Posterior vena cava (tissue), 2 donors: ENCODE data around the gene C1QTNF12. TPM values are rescaled to one million over a fixed set of nuclear protein-coding genes. Genes with fewer than 3 reads are reported as not detected.

ENCODE experiments used
- DNase-seq: peaks from one replicate; pipeline ENCODE4 v3.0.0-alpha.2; 2020; ENCODE audit warnings: low spot score
- intact Hi-C, 2 donors: fragments of 100-400 bp; cut with DNase I; formaldehyde crosslinking; loops; one replicate each; pipeline versions ENCODE4 v1.14.1 to v1.14.2; 2022 to 2023
- total RNA-seq, 2 donors: library from RNA; stranded (reverse); fragmentation: NEBNext Ultra II Directional; extraction: Animal tissue kit (Norgen Biotek cat#: 25700); gene quantifications; one replicate each; pipeline ENCODE4 v1.2.1, GENCODE V29; 2021
- donor health status: DM: yes; HTN: yes; CAD: no.
- donor health status: DM: yes; HTN: yes; CAD: no.

Gene C1QTNF12
- total RNA-seq, 2 donors from 2014 or later, result 1.9 to 4.1 TPM

DNA sequence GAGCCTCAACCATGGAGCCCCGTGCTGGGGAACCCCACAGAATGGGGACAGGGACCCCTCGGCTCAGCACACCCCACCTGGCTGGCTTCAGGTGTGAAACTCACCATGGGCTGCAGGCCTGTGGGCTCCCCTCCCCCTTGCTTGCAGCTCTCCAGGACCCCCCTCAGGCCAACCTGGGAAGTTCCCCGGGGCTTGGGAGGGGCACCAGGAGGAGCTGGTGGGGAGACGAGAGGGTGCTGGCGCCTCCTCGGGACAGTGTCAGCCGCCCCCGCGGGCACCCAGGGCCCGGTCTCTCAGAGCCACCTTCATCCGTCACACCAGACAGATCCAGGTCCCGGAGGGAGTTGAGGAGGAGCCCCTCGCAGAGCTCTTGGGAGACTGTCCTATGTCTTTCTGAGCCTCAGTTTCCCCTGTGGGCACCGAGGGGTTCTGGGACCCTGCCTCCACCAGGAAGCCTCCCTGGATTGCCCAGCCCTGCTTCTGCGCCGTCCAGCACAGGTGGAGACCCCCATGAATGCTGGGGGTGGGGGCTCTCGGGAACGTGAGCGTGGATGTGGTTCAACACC is 39.5 kb downstream of the C1QTNF12 start:
- intact Hi-C loops, result no loop called here
- DNase-seq, result peak; percentile 67

DNA sequence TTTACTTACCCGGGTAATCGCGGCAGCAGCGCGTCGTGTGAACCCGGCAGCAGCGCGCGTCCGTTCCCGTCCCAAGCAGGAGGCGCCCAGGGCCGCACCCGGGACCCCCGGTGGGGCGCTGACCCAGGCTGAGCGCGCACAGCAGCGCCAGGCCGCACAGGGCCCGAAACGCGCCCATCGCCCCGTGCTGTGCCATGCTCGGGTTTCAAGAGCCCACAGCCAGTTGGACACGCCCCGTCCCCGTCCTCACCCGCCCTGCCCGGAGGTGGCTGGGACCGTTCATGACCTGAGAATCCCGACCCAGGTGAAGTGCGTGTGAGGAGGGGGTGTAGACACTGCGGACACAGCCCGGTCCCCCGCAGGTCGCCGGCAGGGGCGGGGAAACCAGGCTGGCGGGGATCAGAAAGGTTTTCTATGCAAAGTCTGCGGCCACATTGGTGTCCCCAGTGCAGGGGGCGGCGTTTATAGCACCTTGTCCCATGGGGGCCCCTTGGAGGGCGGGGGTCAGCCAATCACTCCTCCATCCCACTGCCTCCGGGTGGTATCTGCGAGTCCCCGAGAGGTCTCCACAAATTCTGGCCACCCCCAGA is 40.1 kb downstream of the C1QTNF12 start, which contains the start of gene TNFRSF18:
TSS of gene TNFRSF18 (minus strand) at position 217 of the 590 bp plus-strand sequence. CDS start at position 196, 21 bp downstream.
- DNase-seq, result no peak
- intact Hi-C loops, result no loop called here

DNA sequence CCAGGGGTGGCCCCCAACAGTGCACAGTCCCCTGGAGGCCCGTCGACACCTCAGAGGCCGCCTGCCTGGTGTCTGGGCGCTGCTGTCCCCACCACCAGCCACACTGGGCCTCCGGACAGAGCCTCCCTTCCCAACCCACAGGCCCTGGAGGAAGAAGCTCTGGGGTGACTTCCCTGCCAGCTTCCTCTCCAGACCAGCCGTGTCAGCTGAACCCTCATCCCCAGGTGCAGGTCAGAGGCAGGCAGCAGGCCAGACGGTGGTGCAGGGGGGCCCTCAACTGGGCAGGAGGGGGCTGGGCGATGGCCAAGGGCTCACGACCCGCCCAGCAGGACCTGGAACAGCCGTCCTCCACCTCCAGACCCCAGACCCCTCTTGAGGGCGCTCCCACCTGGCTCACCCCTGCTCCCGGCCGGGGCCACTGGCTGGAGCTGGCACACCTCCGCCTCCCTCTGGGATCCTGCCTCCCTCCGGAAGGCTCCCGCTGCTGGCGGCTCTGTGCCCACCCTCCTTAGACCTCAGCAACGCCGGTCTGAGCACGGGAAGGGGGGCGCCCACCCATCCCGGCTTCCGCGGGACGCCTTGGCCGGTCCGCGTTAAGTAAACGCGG is 40.6 kb downstream of the C1QTNF12 start:
- intact Hi-C loops, result no loop called here
- no peak for DNase-seq

- intact Hi-C loops, result no loop called here
- DNase-seq, result no peak
Observed at GRCh38 chr1:1204998-1205768, 41.3 kb downstream of the C1QTNF12 start.

- DNase-seq, result no peak
- intact Hi-C loops, result no loop called here
Observed at GRCh38 chr1:1204425-1204920, 42.0 kb downstream of the C1QTNF12 start.

- intact Hi-C loops, result no loop called here
- no peak for DNase-seq
Observed at GRCh38 chr1:1203561-1204424, 42.7 kb downstream of the C1QTNF12 start.

DNA sequence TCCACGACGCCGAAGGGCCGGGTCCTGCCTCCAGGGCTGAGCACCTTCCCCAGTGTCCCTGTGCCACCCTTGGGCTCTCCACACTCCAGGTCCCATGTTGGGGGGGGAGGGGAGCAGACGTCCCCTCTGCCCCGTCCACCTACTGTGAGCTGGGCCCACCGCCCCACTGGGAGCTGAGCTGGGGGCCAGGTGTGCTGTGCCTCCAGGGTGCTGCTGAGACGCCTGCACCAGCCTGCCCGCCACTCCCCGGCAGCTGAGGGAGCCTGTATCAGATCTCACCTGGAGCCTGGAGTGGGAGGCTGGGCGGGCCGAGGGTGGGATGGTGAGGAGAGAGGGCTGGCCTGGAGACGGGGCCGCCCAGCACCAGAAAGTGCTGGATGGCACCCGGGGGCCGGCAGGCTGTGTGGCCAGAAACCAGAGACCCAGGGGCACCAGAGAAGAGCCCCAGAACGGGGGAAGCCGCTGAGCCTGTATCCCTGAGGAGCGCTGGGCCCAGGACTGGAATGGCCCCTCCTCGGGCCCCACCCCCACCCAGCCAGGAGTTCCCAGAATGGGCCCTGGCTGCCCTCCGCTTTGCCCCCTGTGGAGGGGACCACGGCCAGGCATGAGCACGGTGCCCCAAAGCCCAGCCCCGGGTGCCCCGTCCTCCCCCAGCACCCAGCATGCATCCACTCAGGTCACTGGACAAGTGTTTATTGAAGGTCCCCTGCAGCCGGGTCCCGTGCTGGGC is 43.5 kb downstream of the C1QTNF12 start:
- no peak for DNase-seq
- intact Hi-C loops, result no loop called here

DNA sequence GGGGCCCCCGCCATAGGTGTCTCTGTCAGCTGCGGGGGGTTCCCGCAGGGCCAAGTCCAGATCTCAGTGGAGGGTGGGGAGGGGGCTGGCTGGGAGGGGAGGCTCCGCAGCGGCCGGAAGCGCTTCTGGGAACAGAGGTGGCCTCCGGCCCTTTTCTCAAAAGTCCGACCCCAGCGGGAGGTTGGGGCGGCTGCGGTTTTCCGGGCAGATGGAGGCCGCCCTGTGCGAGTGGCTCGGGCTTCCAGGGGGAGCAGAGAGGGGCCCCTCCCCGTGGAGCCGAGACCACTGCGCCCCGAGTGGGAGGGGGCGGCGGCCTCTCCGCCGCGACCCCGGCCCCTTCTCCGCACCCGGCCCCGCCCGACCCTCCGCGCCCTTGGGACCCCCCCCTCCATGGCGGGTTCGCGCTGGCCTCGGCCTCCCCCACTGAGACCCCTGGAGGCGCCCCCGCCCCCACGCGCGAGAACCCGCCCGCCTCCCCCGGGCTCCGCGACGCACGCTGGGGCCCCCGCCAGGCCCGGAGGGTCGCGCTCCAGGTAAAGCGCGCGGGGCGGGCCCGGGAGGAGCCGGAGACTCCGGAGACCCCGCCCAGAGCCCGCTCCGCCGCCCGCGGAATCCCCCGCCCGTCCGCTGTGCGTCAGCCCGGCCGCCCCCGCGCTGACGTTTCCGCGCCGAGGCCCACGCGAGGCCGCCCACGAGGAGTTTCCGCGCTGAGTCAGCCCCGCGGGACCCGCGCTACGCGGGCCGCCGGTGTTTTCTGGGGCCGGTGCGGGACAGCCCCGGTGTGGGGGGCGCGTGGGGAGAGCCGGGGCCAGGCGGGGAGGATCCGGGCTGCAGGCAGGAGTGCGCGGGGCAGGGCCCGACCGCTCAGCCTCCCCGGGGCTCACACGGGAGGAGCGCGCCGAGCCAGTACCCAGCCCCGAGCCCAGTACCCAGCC is 45.4 kb downstream of the C1QTNF12 start:
- intact Hi-C loops, result no loop called here

DNA sequence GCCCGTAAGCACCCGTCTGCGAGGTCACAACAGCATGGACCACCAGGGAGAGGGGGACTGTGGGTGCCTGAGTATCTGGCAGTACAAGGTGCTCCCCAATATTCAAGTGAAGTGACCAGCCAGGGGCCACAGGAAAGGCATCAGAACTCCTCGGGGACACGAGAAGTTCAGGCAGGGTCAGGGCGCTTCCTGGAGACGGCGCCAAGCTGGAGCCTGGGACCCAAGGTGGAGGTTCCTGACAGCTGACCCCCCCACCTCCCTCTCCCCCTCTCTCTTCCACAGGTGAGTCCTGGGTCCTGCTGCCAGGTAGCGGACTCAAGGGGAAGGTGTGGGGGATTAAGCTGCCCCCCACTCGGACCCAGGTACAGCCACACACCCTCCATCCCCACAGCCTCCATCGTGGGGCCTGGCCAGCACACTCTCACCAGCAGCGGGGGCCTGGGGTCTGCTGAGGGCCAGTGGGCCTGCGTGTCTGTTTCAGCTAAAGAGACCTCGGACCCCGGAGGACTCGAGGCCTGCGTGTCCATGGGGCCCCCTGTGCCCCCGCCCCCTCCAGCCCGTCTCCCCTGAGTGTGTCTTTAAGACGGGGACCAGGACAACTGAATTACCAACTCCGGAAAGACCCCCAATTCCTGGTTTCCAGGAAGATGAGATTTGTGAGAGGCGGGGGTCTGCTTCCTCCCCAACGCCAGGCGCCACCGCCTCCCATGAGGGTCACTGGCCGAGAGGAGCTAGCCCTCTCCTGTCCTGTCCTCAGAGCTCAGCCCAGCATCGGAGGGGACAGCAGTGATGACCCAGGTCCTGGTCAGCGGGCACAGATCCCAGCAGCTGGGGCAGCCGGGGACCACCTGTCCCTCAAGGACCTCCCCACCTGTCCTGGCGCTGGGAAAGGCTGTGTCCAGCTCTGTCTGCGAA is 46.3 kb downstream of the C1QTNF12 start:
- DNase-seq, result peak; percentile 77
- intact Hi-C loops, result no loop called here

More for the DNA sequence above, 45.4 kb downstream of the C1QTNF12 start:
- DNase-seq, result peak; percentile 87

DNA sequence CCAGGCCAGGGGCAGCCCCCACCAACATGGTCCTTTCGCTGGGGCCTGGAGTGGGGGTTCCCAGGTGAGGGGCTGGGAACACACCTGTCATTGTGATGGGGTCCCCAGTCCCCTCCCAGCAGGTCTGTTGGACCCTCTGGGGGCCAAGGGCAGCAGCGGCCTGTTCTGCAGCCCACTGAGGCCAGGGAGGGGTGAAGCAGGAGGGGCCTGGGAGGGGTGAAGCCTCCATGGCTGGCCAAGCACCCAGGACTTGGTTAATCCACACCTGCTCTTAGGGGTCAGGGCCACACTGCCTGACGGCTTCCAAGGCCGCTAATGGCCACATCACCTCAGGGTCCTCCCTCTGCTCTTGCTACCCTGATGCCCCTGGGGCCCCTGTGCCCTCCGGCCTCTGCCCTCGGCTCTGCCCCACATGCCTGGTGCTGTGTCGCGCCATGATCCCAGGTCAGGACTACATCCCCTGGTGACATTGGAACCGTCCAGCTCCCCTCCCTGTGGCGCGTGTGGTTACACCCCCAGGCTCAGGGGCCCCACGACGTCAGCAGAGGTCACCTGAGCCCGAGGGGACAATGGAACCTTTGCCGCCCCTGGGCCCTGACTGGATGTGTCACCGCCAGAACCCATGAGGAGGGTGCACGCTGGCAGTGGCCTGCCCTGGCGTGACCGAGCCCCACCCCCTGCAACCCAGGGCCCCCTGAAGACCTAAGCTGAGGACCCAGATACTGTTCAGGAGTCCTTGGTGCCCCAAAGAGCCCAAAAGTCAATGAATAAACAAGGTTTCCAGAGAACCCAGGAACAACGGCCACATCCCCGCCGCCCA is 47.2 kb downstream of the C1QTNF12 start:
- peak; percentile 78 for DNase-seq
- intact Hi-C loops, result no loop called here

DNA sequence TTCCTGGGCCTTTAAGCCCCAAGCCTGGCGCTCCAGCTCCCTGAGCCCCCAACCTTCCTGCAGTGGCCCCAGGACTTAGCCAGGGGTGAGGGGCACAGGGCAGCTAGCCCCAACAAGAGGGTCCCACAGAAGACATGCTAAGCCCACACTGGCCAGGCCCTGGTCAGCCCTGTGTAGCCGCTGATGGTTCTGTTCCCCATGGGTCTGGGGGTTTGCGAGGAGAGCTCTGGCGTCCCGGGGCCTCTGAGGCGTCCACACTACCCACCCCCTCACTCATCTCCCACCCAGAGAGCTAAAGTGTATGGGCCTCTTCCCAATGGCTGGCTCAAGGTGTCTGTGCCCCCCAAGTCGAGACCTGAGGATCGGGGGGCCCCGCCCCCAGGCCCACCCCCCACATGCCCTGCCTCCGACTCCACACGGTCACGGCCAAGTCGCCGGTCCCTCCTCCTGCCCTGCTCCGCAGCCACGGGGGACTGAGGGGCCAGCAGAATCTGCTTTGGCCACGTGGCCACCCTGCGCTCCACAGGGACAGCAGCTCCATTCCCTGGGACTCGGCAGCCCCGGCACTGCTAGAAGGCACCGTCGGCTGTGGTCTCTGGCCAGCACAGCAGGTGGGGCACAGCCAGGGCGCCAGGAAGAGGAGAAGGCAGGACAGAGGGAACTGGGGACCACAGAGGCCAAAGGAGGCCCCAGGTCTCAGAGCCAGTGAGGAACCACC is 47.9 kb downstream of the C1QTNF12 start:
- intact Hi-C loops, result no loop called here
- DNase-seq, result peak; percentile 52

DNA sequence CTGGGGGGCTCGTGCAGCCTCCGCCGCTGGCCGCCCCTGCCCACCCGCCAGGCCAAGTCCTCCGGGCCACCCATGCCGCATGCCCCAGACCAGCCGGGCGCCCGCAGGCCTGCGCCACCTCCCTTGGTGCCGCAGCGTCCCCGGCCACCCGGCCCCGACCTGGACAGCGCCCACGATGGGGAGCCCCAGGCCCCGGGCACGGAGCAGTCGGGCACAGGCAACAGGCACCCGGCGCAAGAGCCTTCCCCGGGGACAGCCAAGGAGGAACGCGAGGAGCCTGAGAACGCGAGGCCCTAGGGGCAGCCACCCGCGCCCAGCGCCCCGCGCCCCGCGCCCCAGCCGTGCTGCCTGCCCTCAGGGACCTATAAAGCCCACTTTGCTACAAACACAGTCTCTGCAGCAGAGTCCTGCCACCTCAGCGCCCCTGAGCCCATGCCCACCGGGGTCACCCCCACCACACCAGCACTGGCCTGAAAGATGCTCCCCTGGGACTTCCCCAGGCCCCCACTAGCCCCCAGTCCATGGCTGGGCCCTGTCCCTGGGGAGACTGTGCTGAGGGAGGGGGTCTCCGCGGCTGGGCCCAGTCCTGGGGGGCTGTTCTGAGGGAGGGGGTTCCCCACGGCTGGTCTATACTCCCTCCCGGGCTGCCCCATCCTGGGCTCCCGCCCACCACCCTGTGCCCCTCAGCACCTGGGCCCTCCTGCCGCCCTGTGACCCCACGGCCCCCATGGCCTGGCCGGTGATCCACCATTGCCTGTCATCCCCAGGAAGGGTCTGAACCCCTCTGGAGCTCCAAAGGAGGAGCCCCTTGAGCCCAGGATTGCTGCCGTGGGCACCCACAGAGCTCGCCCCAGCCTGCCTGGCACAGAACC is 48.7 kb downstream of the C1QTNF12 start:
- peak; percentile 76 for DNase-seq
- intact Hi-C loops, result no loop called here

DNA sequence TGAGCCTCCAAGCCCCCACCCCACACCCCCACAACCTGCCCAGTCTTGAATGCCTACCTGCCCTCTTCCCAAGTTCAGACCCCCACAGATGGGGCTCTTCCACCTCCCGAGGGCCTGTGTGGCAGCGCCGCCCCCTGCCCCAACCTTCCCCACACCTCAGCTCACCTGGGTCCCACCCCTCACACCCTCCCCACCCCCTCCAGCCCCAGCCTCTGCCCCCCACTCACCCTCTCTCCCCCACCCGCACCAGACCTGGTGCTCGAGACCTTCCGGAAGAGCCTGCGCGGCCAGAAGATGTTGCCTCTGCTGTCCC is 49.4 kb downstream of the C1QTNF12 start:
- intact Hi-C loops, result no loop called here
- DNase-seq, result peak; percentile 67
